HepG2 (cell line): ENCODE results near the gene TMOD2. TPM values are rescaled to one million over a fixed set of nuclear protein-coding genes. Genes with fewer than 3 reads are reported as not detected.

Experiments used
- ARID2 ChIP-seq: sonication (generic); formaldehyde crosslinking; IDR thresholded peaks from 2 replicates; pipeline ENCODE4 v1.8.1; 2022; ENCODE audit warnings: mild to moderate bottlenecking, missing genetic modification reagents, borderline replicate concordance
- CAMTA2 ChIP-seq: sonication (generic); formaldehyde crosslinking; IDR thresholded peaks from 2 replicates; pipeline ENCODE4 v1.4.0; 2020; ENCODE audit warnings: mild to moderate bottlenecking, missing genetic modification reagents, borderline replicate concordance
- FOXA1 ChIP-seq, 2 experiments: fragments of 450-650 bp in 1 of 2; sonication (generic) in 1 of 2; formaldehyde crosslinking in 1 of 2; IDR thresholded peaks; 2 replicates each; pipeline versions ENCODE4 v1.4.0 to v1.6.1; 2016 to 2020; ENCODE audit warnings: missing genetic modification reagents in 1 of 2
- GATAD1 ChIP-seq: IDR thresholded peaks from 2 replicates; pipeline ENCODE4 v1.6.1; 2016; ENCODE audit warnings: missing genetic modification reagents, missing compliant biosample characterization
- GFI1 ChIP-seq: sonication (generic); formaldehyde crosslinking; IDR thresholded peaks from 2 replicates; pipeline ENCODE4 v1.5.0; 2020; ENCODE audit warnings: missing genetic modification reagents, mild to moderate bottlenecking, borderline replicate concordance
- GLI4 ChIP-seq: sonication (generic); formaldehyde crosslinking; IDR thresholded peaks from 2 replicates; pipeline ENCODE4 v1.5.1; 2020; ENCODE audit warnings: missing genetic modification reagents, mild to moderate bottlenecking, moderate library complexity, borderline replicate concordance
- IKZF4 ChIP-seq: sonication (generic); formaldehyde crosslinking; IDR thresholded peaks from 2 replicates; pipeline ENCODE4 v1.5.1; 2020; ENCODE audit warnings: borderline replicate concordance, mild to moderate bottlenecking, low read depth, missing genetic modification reagents; ENCODE audit errors: not compliant biosample characterization
- MTA3 ChIP-seq: sonication (generic); formaldehyde crosslinking; IDR thresholded peaks from 2 replicates; pipeline ENCODE4 v1.4.0; 2020; ENCODE audit warnings: missing genetic modification reagents
- NR2F1 ChIP-seq, 2 experiments: fragments of 450-650 bp in 1 of 2; formaldehyde crosslinking in 1 of 2; IDR thresholded peaks; 2 replicates each; pipeline versions ENCODE4 v1.5.0 to v1.6.1; 2016 to 2020; ENCODE audit warnings: mild to moderate bottlenecking in 1 of 2, missing compliant biosample characterization in 1 of 2, missing genetic modification reagents in 1 of 2, moderate library complexity in 1 of 2
- PAX8 ChIP-seq: sonication (generic); formaldehyde crosslinking; IDR thresholded peaks from 2 replicates; pipeline ENCODE4 v1.8.0; 2022; ENCODE audit warnings: mild to moderate bottlenecking, missing genetic modification reagents, borderline replicate concordance
- PLRG1 ChIP-seq: fragments of 450-650 bp; conservative IDR thresholded peaks from 2 replicates; pipeline ENCODE4 v1.6.1; 2016
- POLR2A ChIP-seq, 2 experiments: IDR thresholded peaks; 2 replicates each; pipeline ENCODE4 v1.6.1; 2011; ENCODE audit warnings: low read depth in 2 of 2, low read length in 2 of 2, mild to moderate bottlenecking in 1 of 2, moderate library complexity in 1 of 2; ENCODE audit not compliant: insufficient read depth in 1 of 2
- RBAK ChIP-seq: sonication (generic); formaldehyde crosslinking; IDR thresholded peaks from 2 replicates; pipeline ENCODE4 v1.5.1; 2020; ENCODE audit warnings: mild to moderate bottlenecking, missing genetic modification reagents
- SAP130 ChIP-seq: IDR thresholded peaks from 2 replicates; pipeline ENCODE4 v1.6.1; 2016; ENCODE audit warnings: low read depth
- SMYD3 ChIP-seq: sonication (generic); formaldehyde crosslinking; IDR thresholded peaks from 2 replicates; pipeline ENCODE4 v1.8.1; 2023; ENCODE audit warnings: mild to moderate bottlenecking, missing genetic modification reagents
- SRSF1 ChIP-seq: fragments of 200-400 bp; formaldehyde crosslinking; optimal IDR thresholded peaks from 2 replicates; pipeline ENCODE3; 2017; ENCODE audit warnings: mild to moderate bottlenecking, low read depth, low read length, moderate library complexity
- TSC22D2 ChIP-seq: sonication (generic); formaldehyde crosslinking; IDR thresholded peaks from 2 replicates; pipeline ENCODE4 v1.5.1; 2020; ENCODE audit warnings: missing genetic modification reagents, mild to moderate bottlenecking, borderline replicate concordance
- ZNF160 ChIP-seq: sonication (generic); formaldehyde crosslinking; IDR thresholded peaks from 2 replicates; pipeline ENCODE4 v1.8.0; 2022; ENCODE audit warnings: mild to moderate bottlenecking, inconsistent platforms, missing genetic modification reagents
- ZNF230 ChIP-seq: sonication (generic); formaldehyde crosslinking; IDR thresholded peaks from 2 replicates; pipeline ENCODE4 v1.4.0; 2020; ENCODE audit warnings: mild to moderate bottlenecking, missing genetic modification reagents
- ZNF333 ChIP-seq: sonication (generic); formaldehyde crosslinking; IDR thresholded peaks from 2 replicates; pipeline ENCODE4 v1.4.0; 2020; ENCODE audit warnings: mild to moderate bottlenecking, missing genetic modification reagents, borderline replicate concordance
- ZNF441 ChIP-seq: sonication (generic); formaldehyde crosslinking; IDR thresholded peaks from 2 replicates; pipeline ENCODE4 v1.7.0; 2021; ENCODE audit warnings: missing genetic modification reagents, borderline replicate concordance
- ZNF446 ChIP-seq: sonication (generic); formaldehyde crosslinking; IDR thresholded peaks from 2 replicates; pipeline ENCODE4 v1.5.0; 2020; ENCODE audit warnings: mild to moderate bottlenecking, missing genetic modification reagents
- ZNF768 ChIP-seq: sonication (generic); formaldehyde crosslinking; IDR thresholded peaks from 2 replicates; pipeline ENCODE4 v1.4.0; 2020; ENCODE audit warnings: missing genetic modification reagents
- ZSCAN25 ChIP-seq: sonication (generic); formaldehyde crosslinking; IDR thresholded peaks from 2 replicates; pipeline ENCODE4 v1.8.0; 2022; ENCODE audit warnings: mild to moderate bottlenecking, missing genetic modification reagents
- polyA plus RNA-seq, 8 experiments: library from polyadenylated mRNA; depleted of rRNA in 3 of 8; stranded (reverse) in 7 of 8; unstranded in 1 of 8; fragments of >200 nt; fragmentation: Illumina TruSeq in 4 of 8; extraction: Trizol in 4 of 8; gene quantifications; 2 replicates each; pipeline versions ENCODE4 v1.2.1 to v1.2.3, GENCODE V29; 2011 to 2016; ENCODE audit warnings: low read depth in 4 of 8, missing spikeins in 1 of 8, mixed read lengths in 1 of 8; ENCODE audit not compliant: insufficient read depth in 1 of 8
- total RNA-seq, 5 experiments: library from RNA; depleted of rRNA; stranded (reverse); fragments of >200 nt; fragmentation: Illumina TruSeq; extraction: Trizol; gene quantifications; 2 replicates each; pipeline ENCODE4 v1.2.3, GENCODE V29; 2016; ENCODE audit warnings: low read depth in 1 of 5
- TF ChIP-seq, protein P1 (sequence below): IDR thresholded peaks from 2 replicates; pipeline ENCODE4 v1.6.1; 2018; ENCODE audit warnings: missing genetic modification reagents
- TF ChIP-seq, protein P2 (sequence below): IDR thresholded peaks from 2 replicates; pipeline ENCODE4 v1.6.1; 2016; ENCODE audit warnings: missing compliant biosample characterization, missing genetic modification reagents, borderline replicate concordance
- TF ChIP-seq, protein P3 (sequence below): sonication (generic); formaldehyde crosslinking; IDR thresholded peaks from 2 replicates; pipeline ENCODE4 v1.4.0; 2020; ENCODE audit warnings: missing genetic modification reagents

Gene TMOD2
- total and polyA plus RNA-seq, 2 of the 13 experiments (the other 11 are each of a cell fraction or from before 2014, with no cell fraction given), result 0.01 to 0.02 TPM

DNA sequence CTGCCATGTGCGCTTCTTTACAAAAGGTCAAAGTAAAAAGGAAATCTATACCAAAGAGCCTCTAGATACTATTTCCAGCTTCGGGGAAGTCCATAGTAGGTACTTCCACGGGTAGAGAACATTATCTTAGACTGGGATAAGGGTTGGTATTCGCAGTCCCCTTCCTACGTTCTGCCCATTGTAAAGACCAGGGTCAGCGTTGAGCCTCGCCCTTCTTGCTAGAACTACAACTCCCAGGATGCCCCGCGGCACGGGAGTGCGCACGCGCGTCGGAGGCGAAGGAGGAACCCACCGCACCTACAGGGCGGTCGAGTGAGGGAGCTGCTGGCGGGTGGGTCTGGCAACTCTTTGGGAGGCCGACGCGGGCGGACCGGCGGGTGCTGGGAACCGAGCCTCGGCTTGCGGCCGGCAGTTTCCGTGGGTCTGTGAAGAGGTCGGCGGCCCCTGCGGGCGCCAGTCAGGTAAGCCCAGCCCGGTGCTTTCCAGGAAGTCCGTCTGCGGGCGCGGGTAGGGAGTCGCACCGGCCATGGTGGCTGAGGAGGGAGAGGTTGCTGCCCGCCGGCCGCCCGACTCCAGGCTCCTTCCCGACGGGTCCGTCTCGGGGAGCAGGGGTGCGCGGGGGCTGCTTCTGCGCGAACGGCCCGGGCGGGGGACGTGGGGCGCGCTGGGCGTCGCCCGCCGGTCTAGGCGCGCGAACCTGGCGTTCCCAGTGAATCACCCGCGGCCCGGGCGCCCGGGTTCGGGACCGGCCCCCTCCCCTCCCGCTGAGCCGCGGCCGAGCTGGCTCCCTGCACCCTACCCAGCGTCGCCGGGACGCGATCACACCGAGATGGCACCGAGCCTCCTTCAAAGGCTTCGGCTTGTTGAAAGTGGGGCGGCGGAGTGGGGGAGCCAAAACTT lies 78.2 kb downstream of the TMOD2 start, which contains the start of gene TMOD3 (continued):
- TF ChIP-seq ZNF160 (CRISPR knock-in tag), result no peak
- TF ChIP-seq ZSCAN25 (CRISPR knock-in tag), result 0 out of 2 replicates have a peak, but pooled peaks have one; percentile 52
- 0 out of 2 replicates have a peak, but pooled peaks have one; percentile 42 for TF ChIP-seq ZNF333 (CRISPR knock-in tag)
- no peak for TF ChIP-seq FOXA1 (IDR thresholded peaks at IDR 0.05)
- no peak for TF ChIP-seq FOXA1 (CRISPR knock-in tag; IDR thresholded peaks at IDR 0.05)
- no peak for TF ChIP-seq PLRG1
- TF ChIP-seq SRSF1, result peak; percentile 45
- TF ChIP-seq ZNF768 (CRISPR knock-in tag), result peak; percentile 50; the same call in 1 of the 2 replicates
- peak; percentile 79 to 96 for TF ChIP-seq POLR2A (IDR thresholded peaks at IDR 0.05; ENCODE audit: insufficient read depth in 1 of 2, low read depth in 2 of 2, low read length in 2 of 2)
- no peak for TF ChIP-seq ARID2 (CRISPR knock-in tag)
- TF ChIP-seq SMYD3, result no peak
- TF ChIP-seq GLI4 (CRISPR knock-in tag), result no peak
- TF ChIP-seq, protein P1, sequence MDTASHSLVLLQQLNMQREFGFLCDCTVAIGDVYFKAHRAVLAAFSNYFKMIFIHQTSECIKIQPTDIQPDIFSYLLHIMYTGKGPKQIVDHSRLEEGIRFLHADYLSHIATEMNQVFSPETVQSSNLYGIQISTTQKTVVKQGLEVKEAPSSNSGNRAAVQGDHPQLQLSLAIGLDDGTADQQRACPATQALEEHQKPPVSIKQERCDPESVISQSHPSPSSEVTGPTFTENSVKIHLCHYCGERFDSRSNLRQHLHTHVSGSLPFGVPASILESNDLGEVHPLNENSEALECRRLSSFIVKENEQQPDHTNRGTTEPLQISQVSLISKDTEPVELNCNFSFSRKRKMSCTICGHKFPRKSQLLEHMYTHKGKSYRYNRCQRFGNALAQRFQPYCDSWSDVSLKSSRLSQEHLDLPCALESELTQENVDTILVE (CRISPR knock-in tag), result no peak
- no peak; the same call in 1 of the 2 replicates for TF ChIP-seq TSC22D2 (CRISPR knock-in tag)
- no peak for TF ChIP-seq ZNF441
- TF ChIP-seq GFI1 (CRISPR knock-in tag), result peak; percentile 60; the same call in 1 of the 2 replicates
- peak; percentile 75 for TF ChIP-seq SAP130 (CRISPR knock-in tag)
- TF ChIP-seq NR2F1 (CRISPR knock-in tag; IDR thresholded peaks at IDR 0.05), result no peak
- peak; percentile 71; the same call in 1 of the 2 replicates for TF ChIP-seq ZNF230 (CRISPR knock-in tag)
- no peak for TF ChIP-seq RBAK (CRISPR knock-in tag)
- TF ChIP-seq ZNF446 (CRISPR knock-in tag), result no peak
- TF ChIP-seq PAX8, result no peak
- 0 out of 2 replicates have a peak, but pooled peaks have one; percentile 56 for TF ChIP-seq CAMTA2 (CRISPR knock-in tag)
- TF ChIP-seq IKZF4 (CRISPR knock-in tag), result no peak
- TF ChIP-seq, protein P2, sequence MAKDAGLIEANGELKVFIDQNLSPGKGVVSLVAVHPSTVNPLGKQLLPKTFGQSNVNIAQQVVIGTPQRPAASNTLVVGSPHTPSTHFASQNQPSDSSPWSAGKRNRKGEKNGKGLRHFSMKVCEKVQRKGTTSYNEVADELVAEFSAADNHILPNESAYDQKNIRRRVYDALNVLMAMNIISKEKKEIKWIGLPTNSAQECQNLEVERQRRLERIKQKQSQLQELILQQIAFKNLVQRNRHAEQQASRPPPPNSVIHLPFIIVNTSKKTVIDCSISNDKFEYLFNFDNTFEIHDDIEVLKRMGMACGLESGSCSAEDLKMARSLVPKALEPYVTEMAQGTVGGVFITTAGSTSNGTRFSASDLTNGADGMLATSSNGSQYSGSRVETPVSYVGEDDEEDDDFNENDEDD (CRISPR knock-in tag), result peak; percentile 21; the same call in 1 of the 2 replicates
- TF ChIP-seq GATAD1 (CRISPR knock-in tag), result peak; percentile 38; the same call in 1 of the 2 replicates
- no peak for TF ChIP-seq MTA3 (CRISPR knock-in tag)
- TF ChIP-seq, protein P3, sequence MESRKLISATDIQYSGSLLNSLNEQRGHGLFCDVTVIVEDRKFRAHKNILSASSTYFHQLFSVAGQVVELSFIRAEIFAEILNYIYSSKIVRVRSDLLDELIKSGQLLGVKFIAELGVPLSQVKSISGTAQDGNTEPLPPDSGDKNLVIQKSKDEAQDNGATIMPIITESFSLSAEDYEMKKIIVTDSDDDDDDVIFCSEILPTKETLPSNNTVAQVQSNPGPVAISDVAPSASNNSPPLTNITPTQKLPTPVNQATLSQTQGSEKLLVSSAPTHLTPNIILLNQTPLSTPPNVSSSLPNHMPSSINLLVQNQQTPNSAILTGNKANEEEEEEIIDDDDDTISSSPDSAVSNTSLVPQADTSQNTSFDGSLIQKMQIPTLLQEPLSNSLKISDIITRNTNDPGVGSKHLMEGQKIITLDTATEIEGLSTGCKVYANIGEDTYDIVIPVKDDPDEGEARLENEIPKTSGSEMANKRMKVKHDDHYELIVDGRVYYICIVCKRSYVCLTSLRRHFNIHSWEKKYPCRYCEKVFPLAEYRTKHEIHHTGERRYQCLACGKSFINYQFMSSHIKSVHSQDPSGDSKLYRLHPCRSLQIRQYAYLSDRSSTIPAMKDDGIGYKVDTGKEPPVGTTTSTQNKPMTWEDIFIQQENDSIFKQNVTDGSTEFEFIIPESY (CRISPR knock-in tag), result no peak
